Activated B cell treated with CpG ODN at 0.5 μM for 24 hours (primary cell): ENCODE results near the gene SLC25A24. TPM values are rescaled to one million over a fixed set of nuclear protein-coding genes. Genes with fewer than 3 reads are reported as not detected.

ENCODE experiments used
- ATAC-seq: fragments of 200-7000 bp; cut with Tn5 transposase; one replicate; pipeline ENCODE4 v1.10.0; 2021; ENCODE audit warnings: low read depth, mild to moderate bottlenecking, moderate library complexity
- CTCF ChIA-PET: fragments of 350-600 bp; sonication (Branson Sonifier 250); formaldehyde crosslinking; loops from one replicate; lab custom pipeline; 2021; ENCODE audit warnings: antibody characterized with exemption; lab: Charles Lee
- POLR2A ChIA-PET: fragments of 350-600 bp; sonication (Branson Sonifier 250); formaldehyde crosslinking; loops from one replicate; lab custom pipeline; 2021; ENCODE audit warnings: antibody characterized with exemption; lab: Charles Lee
- DNase-seq: peaks from one replicate; pipeline ENCODE4 v3.0.0; 2022
- H3K27ac Mint-ChIP-seq: one replicate; pipeline ENCODE4 v1.8.0; 2020; ENCODE audit warnings: mixed read lengths
- H3K27me3 Mint-ChIP-seq: one replicate; pipeline ENCODE4 v1.8.0; 2021; ENCODE audit warnings: mixed read lengths
- H3K36me3 Mint-ChIP-seq: one replicate; pipeline ENCODE4 v1.8.0; 2021; ENCODE audit warnings: low read depth, mixed read lengths
- H3K4me1 Mint-ChIP-seq: one replicate; pipeline ENCODE4 v1.8.0; 2021; ENCODE audit warnings: mixed read lengths
- H3K4me3 Mint-ChIP-seq: one replicate; pipeline ENCODE4 v1.8.0; 2020; ENCODE audit warnings: mild to moderate bottlenecking, mixed read lengths
- H3K9me3 Mint-ChIP-seq: one replicate; pipeline ENCODE4 v1.8.0; 2020; ENCODE audit warnings: mixed read lengths
- CTCF ChIP-seq: fragments of 200-600 bp; IDR thresholded peaks from one replicate; pipeline ENCODE4 v1.8.0; 2022; ENCODE audit warnings: antibody characterized with exemption, mild to moderate bottlenecking
- intact Hi-C: fragments of 100-400 bp; cut with micrococcal nuclease; formaldehyde crosslinking; loops from one replicate; pipeline ENCODE4 v1.15.1; 2024
- total RNA-seq: library from RNA; stranded (reverse); gene quantifications from 2 replicates; pipeline ENCODE4 v1.2.3, GENCODE V29; 2022

Gene SLC25A24
- total RNA-seq, 1 donor from 2014 or later, result 22.1 TPM

GRCh38 chr1:108109295-108109973, 90.7 kb downstream of the SLC25A24 start:
- Mint-ChIP-seq H3K4me1 (peaks cover 9% of the 10 kb centered on the region), H3K27me3 (no peaks in the 10 kb centered on the region), H3K4me3 (no peak overlapping the region), H3K36me3 (no peaks in the 10 kb centered on the region), H3K9me3 (peaks cover 2% of the 10 kb centered on the region), H3K27ac (no peak overlapping the region)
- CTCF ChIA-PET, result no interaction called here
- DNase-seq (no peak), ATAC-seq (no peak)
- POLR2A ChIA-PET, result no interaction called here
- no peak for TF ChIP-seq CTCF
- intact Hi-C loops, result no loop called here

- ATAC-seq (no peak), DNase-seq (no peak)
- H3K4me1 Mint-ChIP-seq, result peaks cover 3% of the 10 kb centered on the region
- ChIA-PET POLR2A (no interaction called here), CTCF (no interaction called here)
- H3K4me3 Mint-ChIP-seq, result no peak overlapping the region
- no peaks in the 10 kb centered on the region for H3K27me3 Mint-ChIP-seq
- no peak for TF ChIP-seq CTCF
- H3K27ac Mint-ChIP-seq, result no peak overlapping the region
- peaks cover 2% of the 10 kb centered on the region for H3K9me3 Mint-ChIP-seq
- intact Hi-C loops, result no loop called here
- H3K36me3 Mint-ChIP-seq, result no peaks in the 10 kb centered on the region
Observed at GRCh38 chr1:108108119-108108518, 92.0 kb downstream of the SLC25A24 start.

GRCh38 chr1:108107658-108108057, 92.5 kb downstream of the SLC25A24 start:
- Mint-ChIP-seq H3K36me3 (no peaks in the 10 kb centered on the region), H3K4me3 (no peak overlapping the region), H3K27me3 (no peaks in the 10 kb centered on the region), H3K27ac (no peak overlapping the region), H3K9me3 (peaks cover 2% of the 10 kb centered on the region), H3K4me1 (peaks cover 4% of the 10 kb centered on the region)
- ChIA-PET POLR2A (no interaction called here), CTCF (interaction anchor here (1.6 kb wide), 1 partner anchor 325 kb away, joined by 9 read pairs; no protein-coding TSS in a partner anchor)
- ATAC-seq (no peak), DNase-seq (no peak)
- TF ChIP-seq CTCF, result no peak
- intact Hi-C loops, result no loop called here

GRCh38 chr1:108106775-108107174, 93.4 kb downstream of the SLC25A24 start:
- H3K9me3 Mint-ChIP-seq, result peaks cover 2% of the 10 kb centered on the region
- intact Hi-C loops, result no loop called here

More at GRCh38 chr1:108106775-108107174, 93.4 kb downstream of the SLC25A24 start:
- no peaks in the 10 kb centered on the region for H3K27me3 Mint-ChIP-seq
- no peaks in the 10 kb centered on the region for H3K36me3 Mint-ChIP-seq
- CTCF ChIA-PET, result interaction anchor here (1.6 kb wide), 1 partner anchor 324 kb away, joined by 9 read pairs; no protein-coding TSS in a partner anchor
- no peak overlapping the region for H3K27ac Mint-ChIP-seq
- ATAC-seq (no peak), DNase-seq (no peak)
- peaks cover 8% of the 10 kb centered on the region for H3K4me1 Mint-ChIP-seq
- POLR2A ChIA-PET, result no interaction called here
- no peak overlapping the region for H3K4me3 Mint-ChIP-seq
- TF ChIP-seq CTCF, result no peak
